Inflammatory macrophage treated with lipopolysaccharide for 4 hours (primary cell): ENCODE results near the gene ADAMTS1.

Experiments used
- DNase-seq: peaks from one replicate; pipeline ENCODE4 v3.0.0-alpha.2; 2020

The ADAMTS1 gene

GRCh38 chr21:26811482-26811881, 33.7 kb downstream of the ADAMTS1 start:
- DNase-seq = no peak

- no peak for DNase-seq
Observed at GRCh38 chr21:26810676-26811415, 34.4 kb downstream of the ADAMTS1 start.

GRCh38 chr21:26810266-26810665, 34.9 kb downstream of the ADAMTS1 start:
- no peak for DNase-seq

GRCh38 chr21:26809745-26810144, 35.5 kb downstream of the ADAMTS1 start:
- no peak for DNase-seq

- DNase-seq = no peak
Observed at GRCh38 chr21:26806801-26807295, 38.4 kb downstream of the ADAMTS1 start.

- no peak for DNase-seq
Observed at GRCh38 chr21:26804895-26805609, 40.2 kb downstream of the ADAMTS1 start.

- no peak for DNase-seq
Observed at GRCh38 chr21:26801498-26801897, 43.7 kb downstream of the ADAMTS1 start.

- no peak for DNase-seq
Observed at GRCh38 chr21:26800970-26801431, 44.2 kb downstream of the ADAMTS1 start.

GRCh38 chr21:26800455-26800854, 44.8 kb downstream of the ADAMTS1 start:
- no peak for DNase-seq

GRCh38 chr21:26800001-26800400, 45.2 kb downstream of the ADAMTS1 start:
- DNase-seq = no peak

- no peak for DNase-seq
Observed at GRCh38 chr21:26798856-26799751, 46.1 kb downstream of the ADAMTS1 start.

- DNase-seq = no peak
Observed at GRCh38 chr21:26797878-26798456, 47.2 kb downstream of the ADAMTS1 start.

- no peak for DNase-seq
Observed at GRCh38 chr21:26795866-26796329, 49.3 kb downstream of the ADAMTS1 start.

GRCh38 chr21:26795412-26795805, 49.8 kb downstream of the ADAMTS1 start:
- DNase-seq = no peak

- no peak for DNase-seq
Observed at GRCh38 chr21:26794597-26795411, 50.4 kb downstream of the ADAMTS1 start.

- no peak for DNase-seq
Observed at GRCh38 chr21:26790296-26790695, 54.9 kb downstream of the ADAMTS1 start.

- no peak for DNase-seq
Observed at GRCh38 chr21:26788790-26789189, 56.4 kb downstream of the ADAMTS1 start.
